Measurements from ENCODE around the gene CCDC154.
A peak's percentile ranks its signal among the peaks of the same experiment; 100 is the strongest.
"Not testable (repeated sequence)": the region's sequence is repeated elsewhere in the genome, so short reads cannot be mapped to it uniquely, and the experiment has no call there.

CCDC154 gene

DNA sequence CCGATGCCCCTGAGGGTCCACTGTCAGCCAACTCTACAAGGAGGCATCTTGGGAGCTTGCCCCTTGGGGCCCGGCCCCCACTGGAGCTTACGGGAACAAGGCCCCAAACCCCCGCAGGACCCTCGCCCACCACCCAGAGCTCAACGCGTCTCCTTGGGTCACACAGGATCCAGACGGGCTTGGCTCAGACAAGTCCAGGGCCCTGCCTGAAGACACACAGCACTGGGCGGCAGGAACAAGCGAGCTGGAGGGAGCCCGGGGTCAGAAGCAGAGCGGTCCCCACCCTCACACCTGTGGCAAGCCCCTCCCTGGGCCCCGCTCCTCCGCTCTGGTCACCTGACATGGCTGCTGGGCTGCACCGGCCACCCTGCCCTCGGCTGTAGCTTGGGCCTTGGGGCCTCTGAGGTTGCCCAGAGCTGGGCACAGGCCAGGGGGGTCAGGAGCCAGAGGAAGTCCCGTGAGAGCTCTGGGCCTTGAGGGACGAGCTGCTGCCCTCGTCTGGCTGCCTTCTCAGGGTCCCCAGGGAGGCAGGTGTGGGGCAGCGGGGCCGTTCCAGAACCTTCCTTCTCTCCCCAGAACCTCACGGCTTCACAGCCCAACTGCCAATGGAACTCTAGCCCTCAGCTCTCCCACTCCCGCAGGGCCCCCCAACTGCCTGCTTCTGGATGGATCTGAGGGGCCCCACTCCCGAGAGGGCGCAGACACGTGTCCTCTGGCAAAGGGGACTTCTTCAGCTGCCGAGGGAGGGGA lies at the start of gene CCDC154:
TSS of gene CCDC154 (minus strand) at position 577 of the 750 bp plus-strand sequence. CDS start at position 343, 234 bp downstream.
- no peak for DNase-seq

DNA sequence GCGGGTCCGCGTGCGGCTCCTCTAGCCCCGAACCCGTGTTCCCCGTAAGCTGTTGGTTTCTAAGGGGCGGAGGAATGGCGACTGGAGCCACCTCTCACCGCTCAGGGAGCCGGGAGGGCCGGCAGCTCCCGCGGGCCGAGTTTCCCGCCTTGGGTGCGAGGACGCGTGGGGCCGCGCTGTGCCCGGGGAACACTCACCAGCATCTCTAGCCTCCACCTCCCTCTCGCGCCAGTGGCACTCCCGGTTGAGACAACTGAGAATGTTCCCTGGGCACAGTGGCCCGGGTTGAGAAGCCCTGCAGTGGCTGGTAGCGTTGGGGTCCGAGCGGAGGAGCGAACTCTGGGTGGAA lies 49.4 kb upstream of the CCDC154 start:
- no peak for DNase-seq

DNA sequence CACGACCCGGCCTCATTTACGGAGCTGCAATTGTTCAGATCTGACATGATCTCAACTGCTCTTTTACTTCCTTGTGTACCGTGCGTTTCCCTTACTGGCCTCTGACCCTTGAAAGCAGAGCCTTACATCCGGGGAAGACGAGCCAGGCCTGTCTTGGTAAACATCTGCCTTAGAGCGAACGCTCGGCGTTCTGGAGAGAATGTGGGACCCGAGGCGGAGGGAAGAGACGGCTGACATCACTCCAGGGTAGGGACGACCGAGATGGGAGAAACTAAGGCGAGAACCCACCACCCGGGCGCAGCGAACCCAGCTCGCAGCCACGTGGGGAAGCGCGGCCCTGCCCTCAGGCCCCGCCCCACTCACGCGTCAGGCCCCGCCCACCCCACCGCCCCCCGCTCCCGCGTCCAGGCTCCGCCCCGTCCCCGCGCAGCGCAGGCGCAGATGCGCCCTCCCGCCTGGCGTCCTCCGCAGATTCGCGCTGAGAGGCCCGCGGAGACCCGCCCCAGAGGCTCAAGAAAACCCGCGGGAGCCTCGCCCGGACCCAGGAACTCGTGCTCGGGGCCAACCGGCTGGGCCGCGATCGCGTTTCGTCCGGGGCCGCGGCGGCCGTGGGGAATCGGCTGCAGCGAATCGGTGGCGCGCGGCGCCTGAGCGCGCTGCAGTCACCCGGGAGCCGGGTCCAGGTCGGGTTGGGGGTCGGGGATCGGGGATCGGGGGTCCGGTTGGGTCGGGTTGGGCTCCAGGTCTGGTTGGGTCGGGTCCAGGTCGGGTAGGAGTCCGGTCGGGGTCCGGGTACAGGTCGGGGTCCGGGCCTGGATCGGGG lies 48.8 kb upstream of the CCDC154 start, which contains the start of gene TELO2:
TSS of gene TELO2 (plus strand) at position 438 of the 823 bp plus-strand sequence. CDS start 922 bp downstream, outside the sequence.
- peak in 1 of 2 experiments; percentile 35 for DNase-seq

DNA sequence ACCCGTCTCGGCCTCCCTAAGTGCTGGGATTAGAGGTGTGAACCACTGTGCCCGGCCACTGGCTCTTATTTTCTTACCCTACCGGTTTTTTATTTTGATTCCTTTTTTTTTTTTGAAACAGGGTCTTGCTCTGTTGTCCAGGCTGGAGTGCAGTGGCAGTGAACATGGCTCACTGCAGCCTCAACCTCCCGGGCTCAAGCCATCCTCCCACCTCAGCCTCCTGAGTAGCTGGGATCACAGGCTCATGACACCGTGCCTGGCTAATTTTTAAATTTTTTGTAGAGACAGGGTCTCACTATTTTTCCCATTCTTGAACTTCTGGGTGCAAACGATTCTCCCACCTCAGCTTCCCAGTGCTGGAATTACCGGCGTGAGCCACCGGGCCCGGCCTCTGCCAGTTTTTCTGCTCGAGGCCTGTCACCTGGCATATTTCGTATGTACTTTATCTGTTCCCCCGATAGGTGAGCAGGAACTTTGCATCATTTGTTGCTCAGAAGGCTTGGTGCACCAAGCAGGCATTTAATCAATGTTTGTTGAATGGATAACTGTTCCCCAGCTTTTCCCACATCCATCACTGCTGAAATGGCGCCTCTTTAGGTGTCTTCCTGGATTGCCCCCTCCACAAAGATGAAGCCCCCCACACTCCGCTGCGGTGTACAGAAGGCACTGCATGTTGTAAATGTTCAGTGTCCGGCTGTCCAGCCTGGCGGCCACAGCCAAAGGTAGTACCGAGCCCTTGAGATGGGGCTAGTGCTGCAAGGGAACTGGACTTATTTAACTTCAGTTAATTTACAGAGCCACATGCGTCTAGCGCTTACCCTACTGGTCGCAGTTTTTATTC lies 47.9 kb upstream of the CCDC154 start:
- no peak for DNase-seq

- DNase-seq: no peak
Measured at GRCh38 chr16:1491327-1491726, 47.0 kb upstream of the CCDC154 start.

- DNase-seq: no peak
Measured at GRCh38 chr16:1489077-1489476, 44.7 kb upstream of the CCDC154 start.

DNA sequence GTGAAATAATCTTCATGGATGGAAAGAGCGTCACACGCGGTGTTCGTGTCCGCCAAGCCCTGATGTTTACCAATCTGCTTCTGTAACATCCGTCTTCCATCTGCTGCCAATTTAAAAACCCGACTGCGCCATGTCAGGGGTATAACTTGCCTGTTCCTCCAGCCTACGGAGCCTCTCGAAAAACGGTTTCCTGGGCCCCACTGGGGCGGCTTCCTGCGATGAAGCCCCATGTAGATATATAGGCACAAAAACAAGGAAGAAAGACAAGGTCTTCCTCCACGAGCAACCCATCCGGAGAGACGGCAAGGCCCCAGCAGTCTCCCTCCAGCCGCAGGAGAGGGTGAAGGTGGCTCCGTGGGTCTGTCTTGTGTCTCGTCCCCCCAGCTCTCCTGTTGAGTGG lies 44.3 kb upstream of the CCDC154 start, which contains the start of gene PTX4:
TSS of gene PTX4 (minus strand) at position 326 of the 400 bp plus-strand sequence. CDS start at position 291, 35 bp downstream.
- no peak for DNase-seq

- no peak for DNase-seq
Measured at GRCh38 chr16:1488054-1488601, 43.8 kb upstream of the CCDC154 start.

DNA sequence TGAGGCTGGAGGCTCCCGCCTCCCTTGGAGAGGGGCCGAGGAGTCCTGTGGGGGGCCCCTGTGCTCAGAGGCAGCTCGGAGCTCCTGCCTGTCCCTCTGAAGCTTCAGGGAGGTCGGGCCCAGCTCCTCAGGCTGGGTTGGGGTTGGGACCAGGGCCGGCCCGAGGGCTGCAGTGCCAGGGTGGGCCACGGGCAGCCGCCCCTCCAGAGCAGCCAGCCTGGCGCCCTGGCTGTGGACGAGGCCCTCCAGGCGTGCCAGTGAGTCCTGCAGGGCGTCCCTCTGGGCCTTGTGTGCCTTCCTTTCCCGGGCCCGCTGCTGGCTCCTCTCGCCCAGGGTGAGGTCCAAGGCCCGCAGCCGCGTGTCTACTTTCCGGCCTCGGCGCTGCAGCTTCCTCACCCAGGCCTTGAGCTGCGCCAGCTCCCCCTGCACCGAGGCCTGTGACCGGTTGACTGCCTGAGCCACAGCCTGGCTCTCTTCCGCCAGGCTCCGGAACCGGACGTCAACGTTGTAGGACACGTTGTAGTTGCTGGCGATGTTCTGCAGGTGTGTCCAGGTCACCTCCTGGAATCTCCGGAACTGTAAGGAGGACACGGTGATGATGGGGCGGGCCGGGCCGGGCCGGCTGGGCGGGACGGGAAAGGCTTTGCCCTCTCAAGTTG lies 43.2 kb upstream of the CCDC154 start:
- DNase-seq: no peak

GRCh38 chr16:1486551-1487390 lies 42.4 kb upstream of the CCDC154 start:
- no peak for DNase-seq

DNA sequence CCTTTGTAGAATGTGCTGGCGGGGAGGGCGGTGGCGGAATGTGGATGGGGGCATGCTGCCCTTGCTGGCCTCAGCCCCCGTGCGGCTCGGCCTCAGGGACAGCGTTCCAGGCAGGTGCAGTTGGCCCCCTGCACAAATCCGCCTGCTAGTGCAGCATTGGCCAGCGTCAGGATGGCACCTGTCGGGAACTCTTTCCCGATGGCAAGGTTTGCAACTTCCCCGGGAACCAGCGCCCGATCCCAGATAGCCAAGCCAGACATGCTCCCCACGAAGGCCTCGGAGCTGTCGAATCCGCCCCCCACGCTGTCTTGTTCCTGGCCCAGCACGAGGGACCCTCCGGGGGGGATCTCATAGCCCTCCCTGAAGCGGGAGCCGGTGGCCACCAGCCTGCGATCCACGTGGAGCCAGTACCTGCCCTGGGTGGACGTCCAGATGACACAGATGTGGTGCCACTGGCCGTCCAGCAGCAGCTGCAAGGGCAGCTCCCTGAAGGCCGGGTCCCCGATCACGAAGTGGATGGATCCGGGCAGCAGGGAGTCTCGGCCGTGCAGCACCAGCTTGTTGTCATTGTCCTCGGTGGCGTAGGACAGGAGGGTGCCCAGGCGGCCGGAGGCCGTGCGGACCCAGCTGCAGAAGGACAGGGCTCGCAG lies 41.6 kb upstream of the CCDC154 start:
- DNase-seq: no peak

DNA sequence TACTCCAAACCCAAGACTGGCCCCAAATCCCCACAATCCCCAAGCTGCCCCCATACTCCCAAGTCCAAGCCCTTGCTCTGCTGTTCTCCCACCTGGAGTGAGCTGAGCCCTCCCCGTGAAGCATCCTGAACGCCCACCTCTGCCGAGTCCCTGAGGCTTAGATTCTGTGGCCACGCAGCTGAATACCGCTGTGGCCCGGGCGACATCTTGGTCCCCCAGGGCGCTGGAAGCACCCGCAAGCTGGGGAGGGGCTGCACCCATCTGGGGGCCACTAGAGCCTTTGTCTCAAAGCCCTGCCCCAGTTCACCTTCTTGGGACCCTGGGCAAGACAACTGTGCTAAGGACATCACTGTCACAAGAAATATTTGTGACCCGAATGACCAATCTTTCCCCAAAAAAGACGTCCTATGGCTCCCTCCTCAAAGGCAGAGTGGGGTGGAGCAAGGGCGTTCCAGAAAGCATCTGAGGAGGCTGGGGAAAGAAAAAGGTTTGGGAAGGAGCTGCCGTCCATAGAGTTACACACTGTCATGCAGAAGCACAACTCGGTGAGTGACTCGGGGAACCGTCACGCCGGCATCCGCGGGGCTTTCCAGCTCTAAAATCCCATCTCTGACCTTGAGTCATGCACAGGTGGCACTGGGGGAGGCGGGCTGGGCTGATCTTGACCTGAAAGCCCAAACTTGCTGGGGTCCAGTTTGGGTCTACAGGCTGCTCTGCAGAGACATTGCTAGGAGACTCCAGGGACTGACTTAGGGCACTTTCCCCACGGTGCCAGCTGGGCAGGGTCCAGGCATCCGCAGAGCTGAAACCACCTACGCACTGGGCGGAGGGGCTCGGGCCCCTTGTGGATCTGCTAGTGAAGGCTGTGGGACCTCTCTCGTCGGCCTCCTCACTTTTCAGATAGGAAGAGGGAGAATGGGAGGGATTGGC lies 37.8 kb upstream of the CCDC154 start:
- DNase-seq: no peak

- not testable (repeated sequence) for DNase-seq
Measured at GRCh38 chr16:1478937-1479336, 34.6 kb upstream of the CCDC154 start.

- no peak for DNase-seq
Measured at GRCh38 chr16:1477033-1477432, 32.7 kb upstream of the CCDC154 start.

- no peak for DNase-seq
Measured at GRCh38 chr16:1475552-1476114, 31.3 kb upstream of the CCDC154 start.

GRCh38 chr16:1474796-1475551 lies 30.6 kb upstream of the CCDC154 start, which contains the start of gene CLCN7:
CLCN7 (minus strand) TSS chr16:1475028; CDS start chr16:1474974, 54 bp downstream.
- peak in 1 of 2 experiments; percentile 28 for DNase-seq

DNA sequence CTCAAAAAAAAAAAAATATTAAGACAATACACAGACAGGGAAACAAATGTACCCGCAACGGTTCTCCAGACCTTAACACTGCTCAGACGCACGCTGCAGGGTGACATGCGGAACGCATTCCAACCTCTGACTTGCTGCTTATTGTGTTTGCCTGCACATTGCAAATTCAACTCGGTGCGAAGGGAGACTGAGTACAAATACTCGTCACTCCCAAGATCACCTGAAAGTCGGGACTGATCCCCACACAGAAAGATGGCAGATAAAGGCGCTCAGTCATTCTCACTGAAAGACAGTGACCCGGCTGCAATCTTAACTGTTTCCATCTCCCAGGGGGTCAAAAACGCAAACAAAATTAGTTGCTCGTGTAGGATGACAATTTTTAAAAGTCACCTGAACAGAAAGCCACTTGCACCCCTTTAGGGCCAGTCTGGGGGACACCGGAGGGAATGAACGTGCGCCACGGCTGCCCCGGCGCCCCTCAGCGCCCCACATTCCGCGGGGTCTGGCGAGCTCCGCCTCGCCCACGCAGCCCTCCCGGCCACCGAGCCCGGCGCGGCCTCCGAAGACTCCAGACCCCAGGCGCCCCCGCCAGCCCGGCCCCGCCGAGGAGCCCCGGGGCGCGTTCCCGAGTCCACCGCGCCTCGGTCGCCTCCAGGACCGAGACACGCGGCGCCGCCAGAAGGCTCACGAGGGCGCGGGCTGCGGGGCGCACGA lies 29.9 kb upstream of the CCDC154 start:
- no peak for DNase-seq

All from cerebellar nuclear complex (tissue), 1 donor.